Colonic mucosa (tissue), 4 donors: ENCODE data around the gene NUBP2. TPM values are rescaled to one million over a fixed set of nuclear protein-coding genes. Genes with fewer than 3 reads are reported as not detected.

Experiments
- DNase-seq: peaks from one replicate; pipeline ENCODE4 v3.0.0-alpha.2; 2020
- H3K27ac ChIP-seq: fragments of 200-600 bp; one replicate; pipeline ENCODE4 v1.8.0; 2021
- H3K27me3 ChIP-seq: fragments of 200-600 bp; one replicate; pipeline ENCODE4 v1.8.0; 2021
- H3K36me3 ChIP-seq: fragments of 200-600 bp; one replicate; pipeline ENCODE4 v1.8.0; 2021
- H3K4me1 ChIP-seq: fragments of 200-600 bp; one replicate; pipeline ENCODE4 v1.8.0; 2021; ENCODE audit warnings: mild to moderate bottlenecking
- H3K4me3 ChIP-seq: fragments of 200-600 bp; one replicate; pipeline ENCODE4 v1.8.0; 2021
- H3K9ac ChIP-seq, 2 donors: one replicate each; pipeline ENCODE4 v1.7.0; 2013; ENCODE audit warnings: control low read depth in 2 of 2, low read depth in 2 of 2, low read length in 2 of 2
- H3K9me3 ChIP-seq: fragments of 200-600 bp; one replicate; pipeline ENCODE4 v1.8.0; 2021
- intact Hi-C: fragments of 100-400 bp; cut with DNase I; formaldehyde crosslinking; loops from one replicate; pipeline ENCODE4 v1.14.1; 2022
- total RNA-seq, 2 donors: library from RNA; stranded (reverse); fragmentation: NEBNext Ultra II Directional in 1 of 2; extraction: Animal tissue kit (Norgen Biotek cat#: 25700) in 1 of 2; gene quantifications; one replicate each; pipeline ENCODE4 v1.2.1, GENCODE V29; 2021
- TF ChIP-seq, protein P1 (sequence below): fragments of 200-600 bp; IDR thresholded peaks from one replicate; pipeline ENCODE4 v1.8.0; 2022; ENCODE audit warnings: antibody characterized with exemption, mild to moderate bottlenecking
- donor health status: healthy.
- donor health status: DM: no; HTN: no; CAD: no.
- donor health status: DM: no; HTN: no; CAD: no.

The NUBP2 gene
- total RNA-seq, 2 donors from 2014 or later: 30.0 to 72.8 TPM

DNA sequence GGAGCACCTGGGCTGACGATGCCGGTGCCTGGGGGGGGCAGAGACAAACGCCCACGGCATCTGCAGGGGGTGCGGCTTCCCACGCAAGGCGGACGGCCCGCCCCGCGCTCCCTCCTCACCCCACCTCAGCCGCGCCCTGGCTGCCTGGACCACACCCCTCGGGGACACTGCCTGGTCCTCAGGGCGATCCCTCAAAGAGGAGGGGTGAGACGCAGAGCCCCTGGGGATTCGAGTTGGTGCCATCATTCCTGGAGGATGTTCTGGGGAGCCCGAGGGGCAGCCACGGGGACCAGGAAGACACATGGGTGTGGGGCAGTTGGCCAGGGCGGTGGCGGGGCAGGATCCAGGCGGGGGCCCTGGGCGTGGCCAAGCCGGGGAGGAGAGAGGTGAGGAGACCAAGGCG lies 6.9 kb downstream of the NUBP2 start:
- Histone ChIP-seq H3K4me3 (no peak overlapping the region), H3K4me1 (no peaks in the 10 kb centered on the region), H3K27ac (no peak overlapping the region), H3K9me3 (no peaks in the 10 kb centered on the region), H3K36me3 (no peaks in the 10 kb centered on the region), H3K9ac (no peak overlapping the region), H3K27me3 (no peaks in the 10 kb centered on the region)
- DNase-seq: peak; percentile 17
- TF ChIP-seq, protein P1, sequence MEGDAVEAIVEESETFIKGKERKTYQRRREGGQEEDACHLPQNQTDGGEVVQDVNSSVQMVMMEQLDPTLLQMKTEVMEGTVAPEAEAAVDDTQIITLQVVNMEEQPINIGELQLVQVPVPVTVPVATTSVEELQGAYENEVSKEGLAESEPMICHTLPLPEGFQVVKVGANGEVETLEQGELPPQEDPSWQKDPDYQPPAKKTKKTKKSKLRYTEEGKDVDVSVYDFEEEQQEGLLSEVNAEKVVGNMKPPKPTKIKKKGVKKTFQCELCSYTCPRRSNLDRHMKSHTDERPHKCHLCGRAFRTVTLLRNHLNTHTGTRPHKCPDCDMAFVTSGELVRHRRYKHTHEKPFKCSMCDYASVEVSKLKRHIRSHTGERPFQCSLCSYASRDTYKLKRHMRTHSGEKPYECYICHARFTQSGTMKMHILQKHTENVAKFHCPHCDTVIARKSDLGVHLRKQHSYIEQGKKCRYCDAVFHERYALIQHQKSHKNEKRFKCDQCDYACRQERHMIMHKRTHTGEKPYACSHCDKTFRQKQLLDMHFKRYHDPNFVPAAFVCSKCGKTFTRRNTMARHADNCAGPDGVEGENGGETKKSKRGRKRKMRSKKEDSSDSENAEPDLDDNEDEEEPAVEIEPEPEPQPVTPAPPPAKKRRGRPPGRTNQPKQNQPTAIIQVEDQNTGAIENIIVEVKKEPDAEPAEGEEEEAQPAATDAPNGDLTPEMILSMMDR: no peak
- intact Hi-C loops: no loop called here

DNA sequence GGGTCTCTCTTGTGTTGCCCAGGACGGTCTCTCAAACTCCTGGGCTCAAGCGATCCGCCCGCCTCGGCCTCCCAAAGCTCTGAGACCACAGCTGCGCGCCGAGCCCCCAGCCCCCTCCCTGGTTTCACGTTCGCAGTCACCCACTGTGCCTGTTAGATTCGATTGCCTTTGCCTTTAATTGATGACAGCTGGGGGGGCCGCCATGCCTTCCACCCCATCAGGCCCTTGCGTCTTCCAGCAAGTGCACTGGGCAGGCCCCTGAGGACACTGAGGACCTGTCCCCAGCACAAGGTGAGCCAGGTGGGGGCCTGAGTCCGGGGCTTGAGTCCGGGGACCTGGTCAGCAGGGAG lies 7.5 kb downstream of the NUBP2 start:
- TF ChIP-seq, protein P1: no peak
- no peaks in the 10 kb centered on the region for H3K4me1 ChIP-seq
- H3K27me3 ChIP-seq: no peaks in the 10 kb centered on the region
- H3K9me3 ChIP-seq: no peaks in the 10 kb centered on the region
- H3K9ac ChIP-seq: no peak overlapping the region
- intact Hi-C loops: no loop called here
- no peak overlapping the region for H3K27ac ChIP-seq
- H3K4me3 ChIP-seq: no peak overlapping the region
- H3K36me3 ChIP-seq: no peaks in the 10 kb centered on the region
- no peak for DNase-seq

DNA sequence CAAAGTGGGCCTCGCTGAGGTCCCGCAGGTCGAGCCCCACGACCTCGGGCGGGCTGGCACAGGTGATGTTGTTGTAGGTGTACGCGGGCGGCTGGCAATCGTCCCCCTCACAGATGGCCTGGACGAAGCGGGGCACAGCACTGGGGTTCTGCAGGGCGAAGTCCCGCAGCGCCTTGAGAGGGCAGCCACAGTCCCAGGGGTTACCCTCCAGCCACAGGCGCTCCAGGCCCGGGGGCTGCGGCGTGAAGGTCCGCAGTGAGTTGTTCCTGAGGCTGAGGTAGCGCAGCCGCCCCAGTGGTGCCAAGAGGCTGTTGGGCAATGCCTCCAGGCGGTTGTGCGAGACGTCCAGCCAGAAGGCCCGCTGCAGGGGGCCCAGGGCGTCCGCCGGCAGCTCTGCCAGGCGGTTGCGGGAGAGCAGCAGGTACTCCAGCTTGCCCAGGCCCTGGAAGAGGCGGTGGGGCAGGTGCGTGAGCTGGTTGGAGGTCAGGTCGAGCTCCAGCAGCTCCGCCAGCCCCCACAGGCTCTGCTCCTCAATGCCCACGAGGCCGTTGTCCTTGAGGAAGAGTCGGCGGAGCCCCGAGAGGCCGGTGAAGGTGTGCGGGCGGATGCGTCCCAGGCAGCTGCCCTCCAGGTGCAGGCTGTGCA lies 8.0 kb downstream of the NUBP2 start:
- TF ChIP-seq, protein P1: no peak
- Histone ChIP-seq H3K4me3 (no peak overlapping the region), H3K27me3 (no peaks in the 10 kb centered on the region), H3K27ac (no peak overlapping the region), H3K9me3 (no peaks in the 10 kb centered on the region), H3K9ac (no peak overlapping the region), H3K4me1 (no peaks in the 10 kb centered on the region), H3K36me3 (no peaks in the 10 kb centered on the region)
- intact Hi-C loops: no loop called here
- peak; percentile 15 for DNase-seq

DNA sequence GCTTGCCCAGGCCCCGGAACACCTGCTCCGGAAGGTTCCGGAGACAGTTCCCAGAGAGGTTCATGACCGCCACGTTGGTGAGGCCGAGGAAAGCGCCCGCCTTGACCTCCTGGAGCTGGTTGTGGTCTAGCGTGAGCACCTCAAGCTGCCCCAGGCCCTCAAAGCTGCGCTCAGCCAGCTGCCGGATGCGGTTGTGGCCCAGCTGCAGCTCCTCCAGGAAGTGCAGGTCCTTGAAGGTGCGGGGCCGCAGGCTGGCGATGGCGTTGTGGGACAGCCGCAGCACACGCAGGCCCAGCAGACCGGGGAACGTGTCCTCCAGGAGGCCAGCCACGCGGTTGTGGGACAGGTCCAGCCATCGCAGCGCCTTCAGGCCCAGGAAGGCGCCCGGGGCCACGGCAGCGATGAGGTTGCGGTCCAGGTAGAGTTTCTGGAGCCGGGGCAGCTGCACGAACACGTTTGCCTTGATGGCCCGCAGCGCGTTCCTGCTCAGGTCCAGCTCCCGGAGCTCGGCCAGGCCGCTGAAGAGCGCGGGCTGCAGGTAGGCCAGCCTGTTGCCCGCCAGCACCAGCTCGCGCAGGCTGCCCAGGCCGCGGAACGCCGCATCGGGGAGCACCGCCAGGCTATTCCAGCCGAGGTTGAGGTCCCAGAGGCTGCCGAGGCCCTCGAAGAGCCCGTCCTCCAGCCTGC lies 8.6 kb downstream of the NUBP2 start:
- no peak overlapping the region for H3K27ac ChIP-seq
- intact Hi-C loops: no loop called here
- no peaks in the 10 kb centered on the region for H3K27me3 ChIP-seq
- peak; percentile 12 for DNase-seq
- H3K9me3 ChIP-seq: no peaks in the 10 kb centered on the region
- H3K4me1 ChIP-seq: no peaks in the 10 kb centered on the region
- no peak overlapping the region for H3K9ac ChIP-seq
- H3K4me3 ChIP-seq: no peak overlapping the region
- H3K36me3 ChIP-seq: no peaks in the 10 kb centered on the region
- TF ChIP-seq, protein P1: no peak

DNA sequence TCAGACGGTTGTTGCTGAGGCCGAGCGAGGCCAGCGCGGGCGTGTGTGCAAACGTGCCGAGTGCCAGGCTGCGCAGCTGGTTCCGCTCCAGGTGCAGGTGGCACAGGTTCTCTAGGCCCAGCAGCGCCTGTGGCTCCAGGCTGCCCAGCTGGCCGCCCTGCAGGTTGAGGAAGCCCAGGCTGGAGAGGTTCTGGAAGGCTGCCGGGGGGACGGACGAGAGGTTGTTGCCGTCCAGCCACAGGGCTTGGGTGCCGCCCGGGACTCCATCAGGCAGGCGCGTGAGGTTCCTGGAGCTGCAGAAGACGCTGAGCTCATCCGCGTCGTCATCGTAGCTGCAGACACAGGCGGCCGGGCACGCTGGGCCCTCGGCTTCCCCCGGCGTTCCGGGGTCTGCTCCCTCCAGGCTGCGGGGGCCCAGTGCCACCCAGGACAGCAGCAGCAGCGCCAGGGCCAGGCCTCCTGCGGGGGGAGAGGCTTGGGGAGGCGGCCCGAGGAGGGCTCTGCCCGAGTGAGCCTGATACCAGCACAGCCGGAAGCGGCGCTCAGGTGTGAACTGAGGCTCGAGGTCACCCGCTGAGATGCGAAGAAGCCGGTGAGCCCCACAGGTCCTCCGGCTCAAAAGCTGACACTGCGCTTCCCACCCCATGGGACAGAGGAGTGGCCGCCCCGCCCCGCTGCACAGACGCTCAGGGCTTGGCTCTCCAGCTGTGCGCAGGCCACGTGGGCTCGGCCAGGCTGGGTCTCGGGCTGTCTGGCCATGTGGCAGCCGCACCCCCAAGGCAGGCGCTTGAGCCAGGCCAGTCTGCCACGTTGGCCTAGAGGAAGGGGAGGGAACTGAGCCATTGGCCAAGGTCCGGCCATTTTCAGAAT lies 9.4 kb downstream of the NUBP2 start:
- Histone ChIP-seq H3K36me3 (no peaks in the 10 kb centered on the region), H3K4me1 (no peaks in the 10 kb centered on the region), H3K4me3 (no peak overlapping the region), H3K27me3 (no peaks in the 10 kb centered on the region), H3K27ac (no peak overlapping the region), H3K9me3 (no peaks in the 10 kb centered on the region), H3K9ac (no peak overlapping the region)
- TF ChIP-seq, protein P1: no peak
- intact Hi-C loops: no loop called here
- peak; percentile 27 for DNase-seq
